Right hindlimb (tissue), 1 donor: ENCODE measurements around the gene BICDL2.

Source experiments
- DNase-seq: peaks from one replicate; pipeline ENCODE4 v3.0.0-alpha.2; 2018

The BICDL2 gene

GRCh38 chr16:3007059-3007956 is 29.4 kb downstream of the BICDL2 start:
- no peak for DNase-seq

GRCh38 chr16:3004781-3005284 is 31.9 kb downstream of the BICDL2 start:
- no peak for DNase-seq

GRCh38 chr16:3004319-3004718 is 32.4 kb downstream of the BICDL2 start:
- no peak for DNase-seq

GRCh38 chr16:3003582-3004270 is 33.0 kb downstream of the BICDL2 start:
- DNase-seq: peak; percentile 97

- no peak for DNase-seq
Observed at GRCh38 chr16:3001316-3001715, 35.4 kb downstream of the BICDL2 start.

GRCh38 chr16:3000540-3000939 is 36.2 kb downstream of the BICDL2 start:
- no peak for DNase-seq

- DNase-seq: no peak
Observed at GRCh38 chr16:2999929-3000328, 36.8 kb downstream of the BICDL2 start.

GRCh38 chr16:2996298-2996697 is 40.4 kb downstream of the BICDL2 start:
- DNase-seq: no peak

GRCh38 chr16:2992383-2993081 is 44.2 kb downstream of the BICDL2 start:
- DNase-seq: no peak

GRCh38 chr16:2991566-2992261 is 45.0 kb downstream of the BICDL2 start:
- no peak for DNase-seq

GRCh38 chr16:2990891-2991290 is 45.9 kb downstream of the BICDL2 start:
- no peak for DNase-seq

- no peak for DNase-seq
Observed at GRCh38 chr16:2988590-2989099, 48.1 kb downstream of the BICDL2 start.

GRCh38 chr16:2987833-2988232 is 48.9 kb downstream of the BICDL2 start:
- DNase-seq: peak; percentile 83

- DNase-seq: no peak
Observed at GRCh38 chr16:2987286-2987685, 49.5 kb downstream of the BICDL2 start.

GRCh38 chr16:2986623-2987188 is 50.0 kb downstream of the BICDL2 start:
- no peak for DNase-seq

- DNase-seq: no peak
Observed at GRCh38 chr16:2985893-2986355, 50.8 kb downstream of the BICDL2 start.

GRCh38 chr16:2985462-2985861 is 51.3 kb downstream of the BICDL2 start:
- peak; percentile 85 for DNase-seq

- DNase-seq: peak; percentile 85
Observed at GRCh38 chr16:2983706-2984136, 53.0 kb downstream of the BICDL2 start.

GRCh38 chr16:2982402-2982801 is 54.3 kb downstream of the BICDL2 start:
- no peak for DNase-seq

GRCh38 chr16:2981899-2982250 is 54.9 kb downstream of the BICDL2 start:
- DNase-seq: no peak

- DNase-seq: no peak
Observed at GRCh38 chr16:2981177-2981898, 55.4 kb downstream of the BICDL2 start.
